Smooth muscle cell (in vitro differentiated cells): ENCODE results near the gene KRTAP5-3. TPM values are rescaled to one million over a fixed set of nuclear protein-coding genes. Genes with fewer than 3 reads are reported as not detected.

ENCODE experiments used
- DNase-seq: peaks from one replicate; lab custom pipeline; 2025; ENCODE audit not compliant: unreplicated experiment; lab: John Stamatoyannopoulos, UW
- H2AFZ ChIP-seq: fragments of 200-600 bp; sonication (generic); 2 replicates; pipeline ENCODE4 v1.6.0; 2016; ENCODE audit warnings: antibody characterized with exemption, low read depth, mild to moderate bottlenecking
- H3F3A ChIP-seq: fragments of 200-600 bp; sonication (generic); 2 replicates; pipeline ENCODE4 v1.6.0; 2017; ENCODE audit warnings: antibody characterized with exemption, low read depth
- H3K27ac ChIP-seq: fragments of 200-600 bp; sonication (generic); 2 replicates; pipeline ENCODE4 v1.5.1; 2016; ENCODE audit warnings: low read depth, mild to moderate bottlenecking
- H3K27me3 ChIP-seq: fragments of 200-600 bp; sonication (generic); 2 replicates; pipeline ENCODE4 v1.6.1; 2016; ENCODE audit warnings: low read depth, mild to moderate bottlenecking
- H3K36me3 ChIP-seq: fragments of 200-600 bp; sonication (generic); 2 replicates; pipeline ENCODE4 v1.5.1; 2016; ENCODE audit warnings: low read depth
- H3K4me1 ChIP-seq: fragments of 200-600 bp; sonication (generic); 2 replicates; pipeline ENCODE4 v1.5.1; 2016; ENCODE audit warnings: low read depth
- H3K4me2 ChIP-seq: fragments of 200-600 bp; sonication (generic); 2 replicates; pipeline ENCODE4 v1.6.0; 2016; ENCODE audit warnings: mild to moderate bottlenecking
- H3K4me3 ChIP-seq: fragments of 200-600 bp; sonication (generic); 2 replicates; pipeline ENCODE4 v1.5.1; 2016; ENCODE audit warnings: mild to moderate bottlenecking
- H3K79me2 ChIP-seq: fragments of 200-600 bp; sonication (generic); 2 replicates; pipeline ENCODE4 v1.6.0; 2016; ENCODE audit warnings: low read depth, mild to moderate bottlenecking
- H3K9ac ChIP-seq: fragments of 200-600 bp; sonication (generic); 2 replicates; pipeline ENCODE4 v1.6.0; 2016; ENCODE audit warnings: low read depth
- H3K9me3 ChIP-seq: fragments of 200-600 bp; sonication (generic); replicated peaks from 2 replicates; pipeline ENCODE4 v1.5.1; 2016; ENCODE audit warnings: low read depth
- H4K20me1 ChIP-seq: fragments of 200-600 bp; sonication (generic); 2 replicates; pipeline ENCODE4 v1.6.0; 2016; ENCODE audit warnings: low read depth
- WGBS: methylation state at CpG from one replicate; pipeline ENCODE4 v1.1.7; 2016; ENCODE audit warnings: low lambda C conversion rate; 5-methylcytosine and 5-hydroxymethylcytosine counted together
- polyA plus RNA-seq: library from polyadenylated mRNA; unstranded; fragments of >200 nt; fragmentation: Nextera tagmentation; extraction: Ambion mirVana; gene quantifications from 2 replicates; pipeline ENCODE4 v1.2.1, GENCODE V29; 2016
- total RNA-seq: library from RNA; depleted of rRNA; stranded (reverse); fragments of >200 nt; gene quantifications from 2 replicates; pipeline ENCODE4 v1.2.3, GENCODE V29; 2014
- TF ChIP-seq, protein P1 (sequence below): fragments of 200-600 bp; sonication (generic); IDR thresholded peaks from 2 replicates; pipeline ENCODE4 v1.5.1; 2017; ENCODE audit warnings: borderline replicate concordance, mild to moderate bottlenecking, antibody characterized with exemption; ENCODE audit not compliant: insufficient read depth, poor library complexity, severe bottlenecking

Gene KRTAP5-3
- total and polyA plus RNA-seq, 2 experiments from 2014 or later, result not detected

DNA sequence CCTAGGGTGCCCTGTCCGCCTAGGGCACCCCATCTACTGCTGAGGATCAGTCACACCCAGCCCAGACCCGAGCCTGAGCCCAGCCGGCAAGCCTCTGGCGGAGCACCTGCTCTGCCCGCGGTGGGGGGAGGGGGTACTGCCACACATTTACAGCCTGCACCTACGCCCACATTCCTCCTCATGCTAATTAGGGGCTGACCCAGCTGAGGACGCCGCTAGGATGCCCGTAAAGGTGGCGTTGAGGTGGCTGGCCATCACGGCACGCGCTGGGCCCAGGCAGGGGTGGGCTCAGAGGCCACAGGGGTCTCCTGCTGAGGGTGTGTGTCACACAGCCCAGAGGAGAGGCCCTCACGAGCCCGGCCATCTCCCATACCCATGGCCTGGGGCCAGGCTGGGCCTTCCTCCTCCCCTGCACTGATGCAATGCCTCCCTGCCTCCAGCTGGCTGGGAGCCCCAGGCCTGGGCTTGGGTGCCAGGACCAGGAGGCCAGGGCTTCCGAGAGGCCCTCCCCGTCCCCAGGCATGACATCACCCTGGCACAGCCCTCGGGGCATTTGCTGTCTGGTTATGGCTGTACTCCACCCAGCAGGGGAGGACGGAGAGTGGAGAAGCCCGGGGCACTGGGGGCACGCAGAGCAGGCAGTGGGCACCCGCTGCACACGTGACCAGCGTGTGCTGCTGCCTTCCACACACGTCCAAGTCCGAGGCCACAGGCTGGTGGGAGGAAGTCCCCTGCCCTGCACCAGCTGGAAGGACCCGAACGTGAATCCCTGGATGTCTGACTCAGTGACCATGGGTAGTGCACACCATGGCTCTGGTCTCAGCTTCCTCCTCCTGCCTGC is 48.9 kb downstream of the KRTAP5-3 start:
- H3K9me3 ChIP-seq, result no peaks in the 10 kb centered on the region
- no peak for DNase-seq
- H3F3A ChIP-seq, result no peaks in the 10 kb centered on the region
- H3K9ac ChIP-seq, result no peak overlapping the region
- no peak overlapping the region for H2AFZ ChIP-seq
- no peak overlapping the region for H3K27ac ChIP-seq
- H3K36me3 ChIP-seq, result no peaks in the 10 kb centered on the region
- H3K79me2 ChIP-seq, result no peaks in the 10 kb centered on the region
- H3K4me2 ChIP-seq, result no peak overlapping the region
- peaks cover 11% of the 10 kb centered on the region for H3K4me1 ChIP-seq
- peaks cover 73% of the 10 kb centered on the region for H4K20me1 ChIP-seq
- no peak overlapping the region for H3K4me3 ChIP-seq
- WGBS, result 70% methylated on average over 29 of the region's 29 CpGs
- TF ChIP-seq, protein P1, sequence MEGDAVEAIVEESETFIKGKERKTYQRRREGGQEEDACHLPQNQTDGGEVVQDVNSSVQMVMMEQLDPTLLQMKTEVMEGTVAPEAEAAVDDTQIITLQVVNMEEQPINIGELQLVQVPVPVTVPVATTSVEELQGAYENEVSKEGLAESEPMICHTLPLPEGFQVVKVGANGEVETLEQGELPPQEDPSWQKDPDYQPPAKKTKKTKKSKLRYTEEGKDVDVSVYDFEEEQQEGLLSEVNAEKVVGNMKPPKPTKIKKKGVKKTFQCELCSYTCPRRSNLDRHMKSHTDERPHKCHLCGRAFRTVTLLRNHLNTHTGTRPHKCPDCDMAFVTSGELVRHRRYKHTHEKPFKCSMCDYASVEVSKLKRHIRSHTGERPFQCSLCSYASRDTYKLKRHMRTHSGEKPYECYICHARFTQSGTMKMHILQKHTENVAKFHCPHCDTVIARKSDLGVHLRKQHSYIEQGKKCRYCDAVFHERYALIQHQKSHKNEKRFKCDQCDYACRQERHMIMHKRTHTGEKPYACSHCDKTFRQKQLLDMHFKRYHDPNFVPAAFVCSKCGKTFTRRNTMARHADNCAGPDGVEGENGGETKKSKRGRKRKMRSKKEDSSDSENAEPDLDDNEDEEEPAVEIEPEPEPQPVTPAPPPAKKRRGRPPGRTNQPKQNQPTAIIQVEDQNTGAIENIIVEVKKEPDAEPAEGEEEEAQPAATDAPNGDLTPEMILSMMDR, result no peak
- H3K27me3 ChIP-seq, result peaks cover 3% of the 10 kb centered on the region

DNA sequence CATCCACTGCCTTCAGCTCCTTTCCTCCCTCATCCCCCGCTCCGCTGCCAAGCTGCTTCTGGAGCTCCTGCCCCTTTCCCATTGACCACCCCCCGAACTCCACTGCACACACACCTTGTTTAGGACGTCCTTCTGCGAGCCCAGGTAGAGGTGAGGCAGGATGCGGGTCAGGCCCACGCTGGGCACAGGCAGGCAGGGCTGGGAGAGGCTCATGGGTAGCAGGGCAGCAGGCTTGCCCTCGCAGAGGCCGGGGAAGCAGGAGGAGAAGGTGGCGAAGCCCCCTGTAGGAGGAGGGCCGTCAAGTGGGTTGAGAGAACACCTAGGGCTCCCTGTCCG is 49.5 kb downstream of the KRTAP5-3 start:
- H3K4me1 ChIP-seq, result peaks cover 11% of the 10 kb centered on the region
- no peak overlapping the region for H3K27ac ChIP-seq
- no peak overlapping the region for H2AFZ ChIP-seq
- no peaks in the 10 kb centered on the region for H3K36me3 ChIP-seq
- H3K79me2 ChIP-seq, result no peaks in the 10 kb centered on the region
- H3F3A ChIP-seq, result no peaks in the 10 kb centered on the region
- WGBS, result 83% methylated on average over 12 of the region's 12 CpGs
- no peak overlapping the region for H3K4me2 ChIP-seq
- DNase-seq, result no peak
- peaks cover 71% of the 10 kb centered on the region for H4K20me1 ChIP-seq
- H3K4me3 ChIP-seq, result no peak overlapping the region
- TF ChIP-seq, protein P1, result no peak
- H3K27me3 ChIP-seq, result peaks cover 3% of the 10 kb centered on the region
- no peak overlapping the region for H3K9ac ChIP-seq
- H3K9me3 ChIP-seq, result no peaks in the 10 kb centered on the region

DNA sequence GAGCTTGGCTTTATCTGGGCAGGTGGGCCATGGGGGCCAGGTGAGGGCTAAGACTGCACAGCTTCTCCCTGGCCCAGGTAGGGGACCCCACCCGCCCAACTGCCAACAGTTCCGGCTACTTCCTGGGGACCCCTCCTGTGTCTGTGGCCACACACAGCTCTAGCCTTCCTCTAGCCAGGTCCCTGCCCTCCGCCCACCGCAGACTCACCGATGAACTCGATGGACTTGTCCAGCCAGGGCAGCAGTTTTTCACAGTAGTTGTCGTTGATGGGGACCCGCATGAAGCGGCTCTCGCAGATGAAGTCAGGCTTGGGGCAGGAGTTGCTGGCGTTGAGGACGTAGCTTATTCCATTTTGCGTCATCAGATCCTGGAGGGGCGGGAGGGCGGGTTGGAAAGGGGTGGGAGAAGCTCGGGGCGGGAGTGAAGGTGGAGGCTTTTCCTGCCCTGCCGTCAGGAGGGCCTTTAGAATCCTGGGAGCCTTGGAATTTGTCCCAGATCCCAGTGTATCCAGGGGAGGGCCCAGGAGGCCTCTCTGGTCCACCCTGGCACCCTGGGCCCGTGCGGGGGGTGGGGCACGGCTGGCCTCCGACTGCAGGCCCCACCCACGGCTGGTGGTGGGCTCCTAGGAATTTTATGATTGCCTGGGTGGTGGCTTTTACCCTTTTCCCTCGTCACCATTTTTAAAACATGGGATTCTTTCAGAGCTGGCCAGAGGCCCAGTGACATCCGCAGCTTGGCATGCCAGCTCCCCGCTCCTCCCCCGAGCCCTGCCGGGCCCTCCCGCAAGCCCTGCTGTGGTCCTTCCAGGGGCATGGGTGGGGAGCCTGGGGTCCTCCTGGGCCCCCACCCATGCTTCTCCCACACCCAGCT is 50.1 kb downstream of the KRTAP5-3 start:
- Histone ChIP-seq H3K79me2 (no peaks in the 10 kb centered on the region), H3K4me1 (peaks cover 11% of the 10 kb centered on the region), H2AFZ (no peak overlapping the region), H3K4me2 (no peak overlapping the region), H3K27ac (no peak overlapping the region), H3K9ac (no peak overlapping the region), H3K9me3 (no peaks in the 10 kb centered on the region), H3K36me3 (no peaks in the 10 kb centered on the region), H4K20me1 (peaks cover 64% of the 10 kb centered on the region), H3K27me3 (peaks cover 3% of the 10 kb centered on the region), H3K4me3 (no peak overlapping the region), H3F3A (no peaks in the 10 kb centered on the region)
- DNase-seq, result no peak
- TF ChIP-seq, protein P1, result no peak
- WGBS, result 69% methylated on average over 26 of the region's 29 CpGs

Other genes with a start within 250 kb of the KRTAP5-3 start
- gene BRSK2, start 218.5 kb downstream of the KRTAP5-3 start, total RNA-seq, result 0.27 and 5.2 TPM in 2 replicates
- gene BRSK2, start 218.5 kb downstream of the KRTAP5-3 start, polyA plus RNA-seq, result 1.5 and 2.3 TPM in 2 replicates
- gene MOB2, start 121.7 kb downstream of the KRTAP5-3 start, total RNA-seq, result 2.5 and 19.0 TPM in 2 replicates
- 24.0 and 35.7 TPM in 2 replicates for gene MOB2, start 121.7 kb downstream of the KRTAP5-3 start, polyA plus RNA-seq
- 2.2 and 6.3 TPM in 2 replicates for gene DUSP8, start 36.2 kb downstream of the KRTAP5-3 start, total RNA-seq
- 5.0 and 8.2 TPM in 2 replicates for gene DUSP8, start 36.2 kb downstream of the KRTAP5-3 start, polyA plus RNA-seq
- gene KRTAP5-1, start 23.2 kb downstream of the KRTAP5-3 start, total RNA-seq, result not detected in 2 replicates
- gene KRTAP5-1, start 23.2 kb downstream of the KRTAP5-3 start, polyA plus RNA-seq, result 0.45 TPM in 1 of 2 replicates, not detected in the other
- gene KRTAP5-2, start 10.2 kb downstream of the KRTAP5-3 start, total RNA-seq, result not detected in 2 replicates
- 0.14 TPM in 1 of 2 replicates, not detected in the other for gene KRTAP5-2, start 10.2 kb downstream of the KRTAP5-3 start, polyA plus RNA-seq
- gene KRTAP5-4, start 13.7 kb upstream of the KRTAP5-3 start, total RNA-seq, result not detected in 2 replicates
- gene KRTAP5-4, start 13.7 kb upstream of the KRTAP5-3 start, polyA plus RNA-seq, result not detected in 2 replicates
- not detected in 2 replicates for gene KRTAP5-5, start 21.3 kb upstream of the KRTAP5-3 start, total RNA-seq
- gene KRTAP5-5, start 21.3 kb upstream of the KRTAP5-3 start, polyA plus RNA-seq, result not detected in 2 replicates
- gene KRTAP5-6, start 88.7 kb upstream of the KRTAP5-3 start, total RNA-seq, result not detected in 2 replicates
- not detected in 2 replicates for gene KRTAP5-6, start 88.7 kb upstream of the KRTAP5-3 start, polyA plus RNA-seq
- gene IFITM10, start 142.1 kb upstream of the KRTAP5-3 start, total RNA-seq, result 0.49 and 2.5 TPM in 2 replicates
- gene IFITM10, start 142.1 kb upstream of the KRTAP5-3 start, polyA plus RNA-seq, result 2.2 and 4.2 TPM in 2 replicates
- 101 and 123 TPM in 2 replicates for gene CTSD, start 155.5 kb upstream of the KRTAP5-3 start, total RNA-seq
- 301 and 310 TPM in 2 replicates for gene CTSD, start 155.5 kb upstream of the KRTAP5-3 start, polyA plus RNA-seq
- 0.13 TPM in 1 of 2 replicates, not detected in the other for gene SYT8, start 226.5 kb upstream of the KRTAP5-3 start, total RNA-seq
- 1.4 and 2.0 TPM in 2 replicates for gene SYT8, start 226.5 kb upstream of the KRTAP5-3 start, polyA plus RNA-seq
- 0.94 TPM in 1 of 2 replicates, not detected in the other for gene TNNI2, start 230.5 kb upstream of the KRTAP5-3 start, total RNA-seq
- gene TNNI2, start 230.5 kb upstream of the KRTAP5-3 start, polyA plus RNA-seq, result 0.74 and 1.2 TPM in 2 replicates
- gene LSP1, start 244.6 kb upstream of the KRTAP5-3 start, total RNA-seq, result 1.7 and 2.1 TPM in 2 replicates
- 8.7 and 13.7 TPM in 2 replicates for gene LSP1, start 244.6 kb upstream of the KRTAP5-3 start, polyA plus RNA-seq